B cell (primary cell): ENCODE results near the gene ACTL6A. TPM values are rescaled to one million over a fixed set of nuclear protein-coding genes. Genes with fewer than 3 reads are reported as not detected.

Source experiments
- ATAC-seq: fragments of 200-7000 bp; cut with Tn5 transposase; one replicate; pipeline ENCODE4 v1.10.0; 2021; ENCODE audit warnings: low read depth, mild to moderate bottlenecking, moderate number of reproducible peaks, moderate library complexity
- CTCF ChIA-PET: fragments of 350-600 bp; sonication (Branson Sonifier 250); formaldehyde crosslinking; loops from one replicate; lab custom pipeline; 2021; ENCODE audit warnings: antibody characterized with exemption, inconsistent platforms; lab: Charles Lee
- POLR2A ChIA-PET: fragments of 350-600 bp; sonication (Branson Sonifier 250); formaldehyde crosslinking; loops from one replicate; lab custom pipeline; 2021; ENCODE audit warnings: antibody characterized with exemption; lab: Charles Lee
- DNase-seq: peaks from one replicate; pipeline ENCODE4 v3.0.0; 2013
- H2AFZ ChIP-seq: 2 replicates; pipeline ENCODE4 v1.6.1; 2012; ENCODE audit warnings: mild to moderate bottlenecking, low read depth, low read length; ENCODE audit not compliant: insufficient read depth, poor library complexity, severe bottlenecking
- H3K27ac ChIP-seq, 2 donors: 1 replicate in 1 of 2; 2 replicates in 1 of 2; pipeline ENCODE4 v1.5.1; 2012 to 2013; ENCODE audit warnings: low read length in 2 of 2, mild to moderate bottlenecking in 2 of 2, moderate library complexity in 1 of 2
- H3K27me3 ChIP-seq, 4 experiments: fragments of 200-600 bp in 1 of 4; sonication (generic) in 1 of 4; replicated peaks in 1 of 4; 1 replicate in 2 of 4; 2 replicates in 2 of 4; pipeline versions ENCODE4 v1.6.1 to v1.7.0; 2013 to 2016; ENCODE audit warnings: low read length in 3 of 4, mild to moderate bottlenecking in 2 of 4, mixed read lengths in 1 of 4, moderate library complexity in 1 of 4; ENCODE audit not compliant: insufficient read depth in 4 of 4, control insufficient read depth in 3 of 4; ENCODE audit errors: control extremely low read depth in 1 of 4
- H3K36me3 ChIP-seq, 2 experiments: replicated peaks in 1 of 2; 1 replicate in 1 of 2; 2 replicates in 1 of 2; pipeline versions ENCODE4 v1.6.1 to v1.7.1; 2013; ENCODE audit warnings: low read length in 1 of 2; ENCODE audit not compliant: insufficient read depth in 2 of 2, control insufficient read depth in 1 of 2; ENCODE audit errors: control extremely low read depth in 1 of 2, extremely low read depth in 1 of 2
- H3K4me1 ChIP-seq, 2 donors: fragments of 200-600 bp in 1 of 2; sonication (generic) in 1 of 2; 1 replicate in 1 of 2; 2 replicates in 1 of 2; pipeline versions ENCODE4 v1.5.1 to v1.6.1; 2013 to 2017; ENCODE audit warnings: low read length in 2 of 2; ENCODE audit not compliant: control insufficient read depth in 2 of 2, insufficient read depth in 2 of 2
- H3K4me2 ChIP-seq: replicated peaks from 2 replicates; pipeline ENCODE3; 2012; ENCODE audit warnings: mild to moderate bottlenecking, low read depth, low read length; ENCODE audit not compliant: poor library complexity, severe bottlenecking
- H3K4me3 ChIP-seq, 5 experiments: fragments of 200-600 bp in 1 of 5; sonication (generic) in 1 of 5; 1 replicate in 3 of 5; 2 replicates in 2 of 5; pipeline versions ENCODE4 v1.5.1 to v1.7.0; 2011 to 2016; ENCODE audit warnings: low read length in 4 of 5, mild to moderate bottlenecking in 4 of 5, low read depth in 2 of 5, control low read depth in 1 of 5, moderate library complexity in 1 of 5; ENCODE audit not compliant: insufficient read depth in 1 of 5; ENCODE audit errors: control extremely low read depth in 1 of 5, extremely low read depth in 1 of 5
- H3K79me2 ChIP-seq: fragments of 200-600 bp; sonication (generic); one replicate; pipeline ENCODE4 v1.6.0; 2016; ENCODE audit warnings: low read length; ENCODE audit not compliant: control insufficient read depth, insufficient read depth
- H3K9ac ChIP-seq: fragments of 200-600 bp; sonication (generic); 2 replicates; pipeline ENCODE4 v1.6.1; 2017; ENCODE audit warnings: mild to moderate bottlenecking, low read length, moderate library complexity
- H3K9me3 ChIP-seq, 3 donors: one replicate each; pipeline versions ENCODE4 v1.6.1 to v1.7.1; 2013; ENCODE audit warnings: low read length in 2 of 3; ENCODE audit not compliant: control insufficient read depth in 2 of 3, insufficient read depth in 1 of 3; ENCODE audit errors: control extremely low read depth in 1 of 3
- H4K20me1 ChIP-seq: 2 replicates; pipeline ENCODE4 v1.6.0; 2012; ENCODE audit warnings: mild to moderate bottlenecking, low read length; ENCODE audit not compliant: insufficient read depth, control insufficient read depth, poor library complexity, severe bottlenecking
- H3K27ac Mint-ChIP-seq: one replicate; pipeline ENCODE4 v1.8.0; 2021; ENCODE audit warnings: mixed read lengths
- H3K27me3 Mint-ChIP-seq: one replicate; pipeline ENCODE4 v1.8.0; 2021; ENCODE audit warnings: mixed read lengths
- H3K4me1 Mint-ChIP-seq: one replicate; pipeline ENCODE4 v1.8.0; 2021; ENCODE audit warnings: mixed read lengths
- H3K4me3 Mint-ChIP-seq: one replicate; pipeline ENCODE4 v1.8.0; 2021; ENCODE audit warnings: mixed read lengths
- H3K9me3 Mint-ChIP-seq: one replicate; pipeline ENCODE4 v1.8.0; 2022; ENCODE audit warnings: mixed read lengths; ENCODE audit not compliant: insufficient read depth
- EZH2 ChIP-seq: IDR thresholded peaks from 2 replicates; pipeline ENCODE4 v1.6.1; 2012; ENCODE audit warnings: borderline replicate concordance, low read depth, mild to moderate bottlenecking, moderate library complexity, low read length; ENCODE audit not compliant: insufficient read depth, poor library complexity, severe bottlenecking
- WGBS: methylation state at CpG from one replicate; pipeline ENCODE4 v1.1.5; 2013; ENCODE audit warnings: missing lambda C conversion rate; ENCODE audit not compliant: insufficient coverage; 5-methylcytosine and 5-hydroxymethylcytosine counted together
- intact Hi-C: fragments of 100-400 bp; cut with micrococcal nuclease; formaldehyde crosslinking; loops from one replicate; pipeline ENCODE4 v1.10.0; 2022
- polyA plus RNA-seq: library from polyadenylated mRNA; depleted of rRNA; stranded (reverse); fragments of >200 nt; gene quantifications from 2 replicates; pipeline ENCODE4 v1.2.3, GENCODE V29; 2012
- total RNA-seq, 2 donors: library from RNA; stranded (reverse); fragments of 120-200 nt in 1 of 2; gene quantifications; 1 replicate in 1 of 2; 2 replicates in 1 of 2; pipeline versions ENCODE4 v1.2.3 to v1.2.4, GENCODE V29; 2013 to 2022
- TF ChIP-seq, protein P1 (sequence below): fragments of 200-600 bp; IDR thresholded peaks from one replicate; pipeline ENCODE4 v1.8.0; 2022; ENCODE audit warnings: antibody characterized with exemption, mild to moderate bottlenecking

The ACTL6A gene
- total and polyA plus RNA-seq, 2 donors (not counting 1 experiment from before 2014, with no cell fraction given) = 26.2 to 48.5 TPM

DNA sequence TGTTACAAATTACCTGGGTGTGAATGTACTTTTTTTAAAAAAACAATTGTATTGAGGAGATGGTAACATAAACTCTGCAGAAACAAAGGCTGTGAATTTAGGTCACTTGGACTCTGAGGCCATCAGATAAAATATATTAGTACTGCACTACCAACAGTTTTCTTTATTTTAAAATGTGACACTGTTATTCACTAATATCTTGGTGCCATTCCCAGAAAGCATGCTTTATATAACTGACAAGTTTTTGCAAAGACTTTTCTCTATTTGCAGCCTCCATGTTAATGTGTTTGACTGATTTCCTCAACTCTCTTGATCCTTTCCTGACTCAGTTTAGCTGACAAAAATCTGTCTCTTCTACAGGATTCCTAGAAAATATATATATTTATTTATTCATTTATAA, 26.5 kb upstream of the ACTL6A start:
- H3K27ac ChIP-seq = no peak overlapping the region
- Mint-ChIP-seq H3K9me3 (no peaks in the 10 kb centered on the region), H3K27ac (no peak overlapping the region), H3K4me1 (no peaks in the 10 kb centered on the region), H3K4me3 (no peak overlapping the region), H3K27me3 (no peaks in the 10 kb centered on the region)
- H3K36me3 ChIP-seq = no peaks in the 10 kb centered on the region
- H3K4me1 ChIP-seq = no peaks in the 10 kb centered on the region
- ChIA-PET CTCF (no interaction called here), POLR2A (no interaction called here)
- ATAC-seq (no peak), DNase-seq (no peak)
- peaks cover 0 to 6% (median 2%) of the 10 kb centered on the region in 4 experiments for H3K27me3 ChIP-seq
- intact Hi-C loops = no loop called here
- no peaks in the 10 kb centered on the region for H3K79me2 ChIP-seq
- TF ChIP-seq EZH2 = no peak
- TF ChIP-seq, protein P1, sequence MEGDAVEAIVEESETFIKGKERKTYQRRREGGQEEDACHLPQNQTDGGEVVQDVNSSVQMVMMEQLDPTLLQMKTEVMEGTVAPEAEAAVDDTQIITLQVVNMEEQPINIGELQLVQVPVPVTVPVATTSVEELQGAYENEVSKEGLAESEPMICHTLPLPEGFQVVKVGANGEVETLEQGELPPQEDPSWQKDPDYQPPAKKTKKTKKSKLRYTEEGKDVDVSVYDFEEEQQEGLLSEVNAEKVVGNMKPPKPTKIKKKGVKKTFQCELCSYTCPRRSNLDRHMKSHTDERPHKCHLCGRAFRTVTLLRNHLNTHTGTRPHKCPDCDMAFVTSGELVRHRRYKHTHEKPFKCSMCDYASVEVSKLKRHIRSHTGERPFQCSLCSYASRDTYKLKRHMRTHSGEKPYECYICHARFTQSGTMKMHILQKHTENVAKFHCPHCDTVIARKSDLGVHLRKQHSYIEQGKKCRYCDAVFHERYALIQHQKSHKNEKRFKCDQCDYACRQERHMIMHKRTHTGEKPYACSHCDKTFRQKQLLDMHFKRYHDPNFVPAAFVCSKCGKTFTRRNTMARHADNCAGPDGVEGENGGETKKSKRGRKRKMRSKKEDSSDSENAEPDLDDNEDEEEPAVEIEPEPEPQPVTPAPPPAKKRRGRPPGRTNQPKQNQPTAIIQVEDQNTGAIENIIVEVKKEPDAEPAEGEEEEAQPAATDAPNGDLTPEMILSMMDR = no peak
- H3K4me2 ChIP-seq = no peak overlapping the region
- no peaks in the 10 kb centered on the region for H3K9me3 ChIP-seq
- no peak overlapping the region for H2AFZ ChIP-seq
- H4K20me1 ChIP-seq = no peaks in the 10 kb centered on the region
- H3K9ac ChIP-seq = no peak overlapping the region
- H3K4me3 ChIP-seq = no peak overlapping the region

DNA sequence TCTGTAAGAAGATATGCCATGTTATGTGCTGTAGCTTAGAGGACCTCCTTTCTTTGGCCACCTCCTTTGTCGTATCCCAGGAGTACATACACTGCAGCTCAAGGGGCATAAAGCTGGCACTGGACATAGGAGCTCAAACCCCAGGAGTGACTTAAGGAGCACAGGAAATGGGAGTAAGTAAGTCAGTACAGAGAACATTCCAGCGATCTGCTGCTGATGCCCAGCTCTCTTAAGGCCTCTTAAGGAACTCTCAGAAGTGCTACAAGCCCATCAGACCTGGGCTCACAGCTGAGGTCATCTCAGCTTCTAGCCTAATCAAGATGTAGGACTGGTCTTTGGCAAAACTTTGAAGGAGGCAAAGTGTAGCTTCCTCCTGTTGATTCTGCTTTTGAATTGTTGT, 21.6 kb upstream of the ACTL6A start:
- no peaks in the 10 kb centered on the region for H3K79me2 ChIP-seq
- no peaks in the 10 kb centered on the region for H3K36me3 ChIP-seq
- Mint-ChIP-seq H3K4me1 (no peaks in the 10 kb centered on the region), H3K4me3 (no peak overlapping the region), H3K27me3 (peaks cover 7% of the 10 kb centered on the region), H3K27ac (no peak overlapping the region), H3K9me3 (no peaks in the 10 kb centered on the region)
- DNase-seq = no peak
- POLR2A ChIA-PET = no interaction called here
- no peak for TF ChIP-seq EZH2
- TF ChIP-seq, protein P1 = no peak
- CTCF ChIA-PET = interaction anchor here (1.1 kb wide), 1 partner anchor 78 kb away, joined by 3 read pairs; no protein-coding TSS in a partner anchor
- H3K9me3 ChIP-seq = no peaks in the 10 kb centered on the region
- H4K20me1 ChIP-seq = no peaks in the 10 kb centered on the region
- WGBS = 93% methylated on average over 1 of the region's 2 CpGs
- no peaks in the 10 kb centered on the region for H3K4me1 ChIP-seq
- no peak for ATAC-seq
- no peak overlapping the region for H3K4me3 ChIP-seq
- H3K9ac ChIP-seq = no peak overlapping the region
- H3K4me2 ChIP-seq = no peak overlapping the region
- H3K27me3 ChIP-seq = peaks cover 0 to 6% (median 2%) of the 10 kb centered on the region in 4 experiments
- intact Hi-C loops = no loop called here
- H2AFZ ChIP-seq = no peak overlapping the region
- no peak overlapping the region for H3K27ac ChIP-seq
